NCI-H2171 (cell line): Measurements from ENCODE around the gene NLRP5.
"Not testable (repeated sequence)": the region's sequence is repeated elsewhere in the genome, so short reads cannot be mapped to it uniquely, and the experiment has no call there.

Experiments used
- DNase-seq: peaks from one replicate; lab custom pipeline; 2025; lab: John Stamatoyannopoulos, UW

The NLRP5 gene

DNA sequence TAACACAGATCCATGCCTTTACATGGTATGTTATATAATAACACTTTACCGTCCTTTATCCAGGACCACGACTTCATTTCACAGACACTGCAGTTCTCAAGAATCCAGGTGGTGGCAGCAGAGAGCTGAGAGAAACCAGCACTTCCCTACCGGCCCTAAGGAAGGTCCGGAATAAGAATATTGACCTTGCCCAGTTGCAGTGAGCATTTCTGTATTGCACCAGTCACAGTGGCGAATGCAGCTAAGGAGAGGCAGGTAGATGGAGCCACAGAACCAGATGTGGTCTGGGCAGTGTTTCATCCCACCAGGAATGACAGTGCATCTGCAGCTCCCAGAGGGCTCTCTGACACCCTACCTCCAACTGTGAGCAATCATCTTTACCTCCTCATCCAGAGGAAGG is 89.9 kb downstream of the NLRP5 start:
- no peak for DNase-seq

DNA sequence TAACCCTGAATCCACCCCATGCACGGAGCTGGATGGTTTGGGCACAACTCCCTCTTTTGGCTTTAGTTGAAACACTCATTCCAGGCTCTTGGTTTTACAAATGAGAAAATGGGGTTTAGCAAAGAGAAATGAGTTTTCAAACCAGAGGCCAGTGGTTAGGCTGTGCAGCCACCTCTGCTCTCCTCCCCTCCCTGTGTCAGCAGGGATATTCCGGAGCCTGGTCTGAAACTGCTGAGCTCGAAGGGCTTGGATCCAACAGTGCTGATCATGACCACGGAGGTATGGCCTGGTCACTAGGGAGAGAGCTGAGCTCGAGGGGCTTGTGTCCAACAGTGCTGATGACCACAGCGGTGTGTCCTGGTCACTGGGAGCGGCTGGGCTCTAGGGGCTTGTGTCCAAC is 93.0 kb downstream of the NLRP5 start:
- no peak for DNase-seq

DNA sequence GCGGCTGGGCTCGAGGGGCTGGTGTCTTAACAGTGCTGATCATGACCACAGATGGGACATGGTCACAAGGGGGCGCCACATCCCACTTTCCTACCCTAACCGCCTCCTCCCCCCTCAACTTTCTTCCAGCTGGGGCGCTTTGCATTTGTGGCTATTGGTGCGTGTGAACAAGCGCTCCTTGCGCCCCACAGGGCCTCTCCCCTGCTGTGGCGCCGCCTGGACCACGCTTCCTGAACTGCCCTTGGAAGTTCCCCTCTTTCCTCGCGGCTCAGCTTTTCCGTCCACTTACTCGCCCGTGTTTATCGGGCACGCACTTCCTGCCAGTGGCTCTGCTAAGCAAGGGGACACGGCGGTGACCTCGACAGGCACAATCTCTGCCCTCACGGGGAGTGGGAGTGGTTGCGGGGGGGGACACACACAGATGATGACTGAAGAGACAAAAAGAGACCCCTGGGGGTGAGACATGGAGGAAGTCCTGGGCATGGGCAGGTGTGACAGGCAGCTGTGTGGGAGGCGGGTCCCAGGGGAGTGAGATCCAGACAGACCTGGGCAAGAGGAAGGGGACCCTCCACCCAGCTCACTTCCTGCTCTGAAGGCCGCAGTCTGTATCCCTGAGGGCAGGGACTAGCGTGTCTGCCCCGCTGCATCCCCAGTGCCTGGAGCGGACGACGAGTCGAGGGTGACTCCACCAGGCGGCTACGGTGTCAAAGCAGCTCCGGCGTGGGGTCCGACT is 94.3 kb downstream of the NLRP5 start:
- DNase-seq: no peak

DNA sequence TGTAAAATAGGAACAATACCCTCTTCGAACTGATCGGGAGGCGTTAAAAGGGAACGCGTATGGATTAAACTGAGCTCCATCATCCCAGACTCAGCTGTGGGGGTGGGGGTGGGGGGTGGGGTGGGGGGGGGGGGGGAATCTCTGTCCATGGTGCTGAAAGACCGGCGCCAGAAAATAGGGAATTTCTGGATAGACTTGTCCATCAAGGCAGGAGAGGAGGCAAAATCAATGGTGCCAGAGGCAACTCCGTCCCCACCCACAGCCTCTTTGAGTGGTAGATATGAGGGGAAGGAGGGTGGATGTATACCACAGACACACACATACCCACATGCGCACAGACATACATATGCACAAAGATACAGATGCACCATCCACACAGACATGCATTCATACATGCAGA is 97.1 kb downstream of the NLRP5 start:
- DNase-seq: no peak

DNA sequence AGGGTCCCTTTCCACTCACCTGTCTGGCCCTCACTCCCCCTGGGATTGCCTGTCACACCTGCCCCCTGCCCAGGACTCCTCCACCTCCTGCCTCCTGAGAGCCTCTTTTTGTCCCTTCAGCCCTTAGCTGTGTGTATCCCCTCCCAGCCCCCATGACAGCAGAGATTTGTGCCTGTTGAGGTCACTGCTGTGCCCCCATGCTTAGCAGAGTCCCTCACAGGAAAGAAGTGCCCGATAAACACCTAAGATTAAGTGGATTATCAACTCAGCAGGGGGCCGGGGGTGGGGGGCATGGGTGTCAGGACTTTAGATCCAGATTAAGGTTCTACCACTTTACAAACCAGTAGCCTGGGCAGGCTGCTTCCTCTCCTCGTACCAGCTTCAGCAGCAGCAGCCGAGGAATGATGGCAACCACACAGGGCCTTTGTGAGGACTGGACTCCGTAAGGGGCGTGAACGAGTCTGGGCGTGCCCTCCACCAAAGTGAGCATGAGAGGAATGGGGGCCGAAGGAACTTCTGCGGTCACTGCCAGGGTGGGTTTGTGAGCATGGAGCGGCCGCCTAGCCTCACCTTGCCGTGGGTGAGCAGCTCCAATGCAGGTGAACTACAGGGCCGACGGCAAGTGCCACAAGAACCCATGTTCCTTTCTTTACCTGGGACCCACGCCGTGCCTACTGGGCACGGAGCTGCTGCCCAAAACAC is 98.4 kb downstream of the NLRP5 start:
- no peak for DNase-seq

DNA sequence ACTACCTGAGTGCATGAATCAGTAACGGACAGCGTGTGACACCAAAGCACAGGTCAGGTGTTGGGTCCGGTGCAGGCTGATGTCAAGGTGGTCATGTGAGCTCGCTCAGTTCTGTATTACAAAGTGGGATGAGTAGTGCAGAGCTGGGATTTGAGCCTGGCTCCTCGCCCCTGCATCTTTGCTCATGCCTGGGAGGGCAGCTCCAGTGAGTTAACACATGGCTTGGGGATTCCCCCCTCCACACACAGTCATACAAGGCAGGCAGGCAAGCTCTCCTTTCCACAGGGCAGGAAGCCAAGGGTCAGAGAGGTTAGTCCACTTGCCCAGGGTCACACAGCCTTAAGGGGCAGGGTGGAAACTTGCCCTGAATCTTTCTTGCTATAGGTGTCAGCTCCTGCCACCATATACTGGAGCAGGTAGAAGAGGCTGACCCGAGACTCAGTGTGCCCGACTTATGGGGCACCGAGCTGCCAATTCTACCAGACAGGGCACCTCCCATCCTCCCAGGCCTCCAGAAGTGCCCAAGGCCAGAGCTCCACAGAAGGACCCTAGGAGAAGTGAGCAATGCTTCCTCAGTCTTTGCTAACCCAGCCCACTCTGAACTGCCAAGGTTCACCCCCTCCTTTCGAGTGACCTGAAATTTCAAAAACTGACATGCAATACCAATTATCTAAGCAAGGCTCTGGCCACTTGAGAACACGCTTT is 99.1 kb downstream of the NLRP5 start:
- no peak for DNase-seq

DNA sequence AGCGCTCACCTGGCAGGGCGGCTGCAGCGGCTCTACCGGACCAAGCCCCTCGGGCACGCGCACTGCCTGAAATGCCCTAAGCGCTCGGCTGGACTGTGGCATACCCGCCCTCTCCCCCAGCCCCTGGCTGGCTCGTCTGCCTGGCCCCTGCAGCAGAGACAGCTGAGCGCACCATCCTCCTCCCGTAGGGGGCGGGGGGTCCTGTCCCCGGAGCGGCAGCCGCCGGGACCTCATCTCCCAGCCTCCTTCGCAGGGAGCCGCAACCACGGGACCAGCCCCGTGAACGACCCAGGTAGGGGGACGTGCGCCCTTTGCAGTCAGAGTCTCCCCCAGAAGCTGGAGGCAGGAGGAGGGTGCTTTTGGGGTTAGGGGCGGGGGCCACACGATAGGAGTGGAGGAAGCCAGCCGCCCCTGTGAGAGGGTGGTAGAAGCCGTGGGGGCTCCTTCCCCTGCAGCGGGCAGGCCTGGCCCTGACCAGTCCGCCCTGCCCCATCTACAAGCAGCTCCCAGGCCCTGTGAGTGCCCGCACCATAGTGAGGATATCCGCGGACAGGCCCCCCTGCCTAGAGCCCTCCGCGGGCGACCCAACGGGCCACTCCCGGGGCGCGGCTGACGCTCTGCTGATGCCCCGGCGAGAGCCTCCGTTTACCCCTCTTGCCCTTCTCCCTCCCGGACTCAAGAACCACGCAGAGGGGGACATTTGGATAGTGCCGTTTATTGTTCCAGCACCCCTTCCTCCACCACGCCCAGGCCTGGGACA is 100.3 kb downstream of the NLRP5 start:
- no peak for DNase-seq

DNA sequence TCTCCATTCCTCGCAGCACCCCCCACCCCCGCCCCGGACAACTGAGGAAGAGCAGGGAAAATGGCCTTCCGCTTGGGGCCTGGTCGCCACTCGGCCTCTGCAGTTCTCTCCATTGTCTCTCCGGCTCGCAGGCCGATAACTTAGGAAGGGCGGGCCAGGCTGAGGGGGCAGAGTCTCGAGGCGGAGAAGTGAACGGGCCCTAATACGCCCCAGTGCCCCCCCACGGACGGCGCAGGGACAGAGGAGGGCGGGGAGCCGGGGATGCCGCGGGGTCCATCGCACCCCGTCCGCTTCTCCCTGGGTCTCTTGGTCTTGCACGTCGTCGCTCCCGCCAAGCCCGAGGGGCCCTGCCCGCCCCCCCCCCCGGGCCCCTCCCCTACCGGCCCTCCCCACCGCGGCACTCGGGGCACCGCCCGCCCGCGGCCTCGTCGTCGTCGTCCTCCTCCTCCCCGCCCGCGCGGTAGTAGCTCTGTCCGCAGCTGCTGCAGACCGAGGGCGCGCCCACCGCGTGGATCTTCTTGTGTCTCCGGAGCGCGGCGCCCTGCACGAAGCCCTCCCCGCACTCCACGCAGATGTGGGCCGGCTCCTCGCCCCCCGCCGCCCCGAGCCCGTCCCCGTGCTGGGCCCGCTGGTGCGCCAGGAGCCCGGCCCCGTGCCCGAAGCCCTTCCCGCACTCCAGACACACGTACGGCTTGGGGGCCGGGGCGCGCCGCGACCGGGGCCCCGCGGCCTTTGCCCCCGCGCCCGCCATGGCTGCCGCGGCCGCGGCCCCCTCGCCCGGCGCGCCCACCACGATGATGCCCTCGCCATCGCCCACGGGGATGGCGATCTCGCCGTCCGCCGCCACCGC is 101.3 kb downstream of the NLRP5 start:
- DNase-seq: no peak

DNA sequence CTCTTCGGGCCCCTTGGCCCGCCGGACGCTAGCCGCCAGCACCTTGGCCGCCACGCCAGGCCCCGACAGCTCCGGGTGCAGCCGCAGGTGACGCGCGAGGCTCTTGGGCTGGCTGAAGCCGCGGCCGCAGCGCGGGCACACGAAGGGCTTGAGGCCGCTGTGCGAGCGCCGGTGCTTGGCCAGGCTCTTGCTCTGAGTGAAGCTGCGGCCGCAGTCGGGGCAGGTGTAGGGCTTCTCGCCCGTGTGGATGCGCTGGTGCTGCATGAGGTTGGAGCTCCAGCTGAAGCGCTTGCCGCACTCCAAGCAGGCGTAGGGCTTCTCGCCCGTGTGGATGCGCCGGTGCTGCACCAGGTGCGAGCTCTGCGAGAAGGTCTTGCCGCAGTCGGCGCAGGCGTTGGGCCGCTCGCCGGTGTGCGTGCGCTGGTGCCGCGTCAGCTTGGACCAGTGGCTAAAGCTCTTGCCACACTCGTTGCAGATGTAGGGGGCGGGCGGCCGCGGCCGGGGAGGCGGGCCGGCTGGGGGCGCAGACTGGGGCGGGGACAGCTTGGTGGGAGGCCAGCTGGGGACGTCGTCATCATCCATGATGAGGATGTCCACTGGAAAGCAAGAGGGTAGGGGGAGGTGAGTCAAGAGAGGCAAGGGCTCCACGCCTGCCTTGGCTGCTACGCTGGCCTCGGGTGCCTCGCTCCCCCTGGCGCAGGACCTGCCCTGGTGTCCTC is 102.1 kb downstream of the NLRP5 start:
- no peak for DNase-seq

DNA sequence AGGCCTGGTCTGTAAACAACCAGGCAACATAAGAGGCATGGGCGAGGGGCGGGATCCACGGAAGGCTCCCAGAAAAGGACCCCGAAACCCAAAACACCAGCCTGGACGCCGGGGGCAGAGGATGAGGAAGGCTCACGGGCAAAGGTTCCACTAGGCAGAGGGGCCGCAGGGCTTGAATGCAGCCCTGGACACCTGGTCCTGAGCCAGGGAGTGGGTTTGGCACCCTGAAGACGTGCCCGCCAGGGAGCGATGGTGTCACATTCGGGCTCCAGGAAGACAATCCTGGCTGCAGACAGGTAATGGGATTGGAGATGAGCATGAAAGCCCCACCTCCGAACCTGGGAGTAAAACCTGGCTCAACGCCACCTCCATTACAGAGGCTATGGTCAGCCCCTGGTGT is 102.8 kb downstream of the NLRP5 start:
- DNase-seq: no peak

DNA sequence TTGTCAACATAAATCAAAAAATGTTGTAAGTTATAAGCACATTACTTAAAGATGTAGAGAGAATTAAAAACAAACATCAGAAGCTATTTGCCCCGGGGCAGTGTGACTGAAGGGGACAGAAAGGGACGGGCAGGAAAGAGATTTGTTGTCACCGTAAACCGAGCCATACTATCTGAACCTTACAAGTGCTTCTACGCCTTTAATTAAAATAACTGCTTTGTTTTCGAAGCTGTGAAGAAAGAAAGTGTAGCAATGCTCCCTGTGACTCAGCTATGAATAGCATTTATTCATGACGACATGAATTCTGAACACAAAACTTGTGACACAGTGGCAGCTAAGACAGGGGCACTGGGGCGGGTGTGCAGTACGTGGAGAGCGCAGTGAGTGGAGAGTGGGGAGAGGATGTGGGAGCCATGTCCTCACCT is 104.5 kb downstream of the NLRP5 start:
- no peak for DNase-seq

DNA sequence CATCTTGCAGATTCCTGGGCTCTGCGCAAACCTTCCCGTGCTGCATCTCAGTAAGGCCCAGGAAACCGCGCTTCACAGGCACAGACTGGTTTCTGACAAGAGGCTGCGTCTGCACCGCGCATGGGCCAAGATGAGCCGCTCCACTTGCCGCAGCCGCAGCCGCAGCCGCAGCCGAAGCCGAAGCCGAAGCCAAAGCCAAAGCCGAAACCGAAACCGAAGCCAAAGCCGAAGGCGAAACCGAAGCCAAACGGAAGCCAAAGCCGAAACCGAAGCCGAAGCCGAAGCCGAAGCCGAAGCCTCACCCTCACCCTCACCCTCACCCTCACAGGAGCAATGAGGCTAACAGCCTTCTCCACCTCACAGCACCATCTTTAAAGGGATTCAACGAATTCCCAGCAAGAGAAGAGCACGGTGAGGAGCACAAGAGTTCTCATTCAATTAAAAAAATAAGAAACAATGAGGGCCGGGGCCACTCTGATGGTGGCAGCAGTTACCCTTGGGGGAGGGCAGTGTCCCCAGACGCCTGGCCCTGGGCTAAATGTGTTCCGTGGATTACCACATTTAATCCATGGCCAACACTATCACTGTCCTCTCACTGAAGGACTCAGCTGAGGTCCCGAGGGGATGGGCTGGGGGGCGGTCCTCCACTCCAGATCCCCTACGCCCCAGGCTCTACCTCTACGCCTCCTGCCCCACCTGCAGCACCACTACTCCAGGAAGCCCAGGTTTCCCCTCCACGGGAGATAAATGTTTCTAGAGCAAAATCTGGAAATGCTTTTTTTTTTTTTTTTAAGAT is 105.4 kb downstream of the NLRP5 start:
- DNase-seq: no peak

DNA sequence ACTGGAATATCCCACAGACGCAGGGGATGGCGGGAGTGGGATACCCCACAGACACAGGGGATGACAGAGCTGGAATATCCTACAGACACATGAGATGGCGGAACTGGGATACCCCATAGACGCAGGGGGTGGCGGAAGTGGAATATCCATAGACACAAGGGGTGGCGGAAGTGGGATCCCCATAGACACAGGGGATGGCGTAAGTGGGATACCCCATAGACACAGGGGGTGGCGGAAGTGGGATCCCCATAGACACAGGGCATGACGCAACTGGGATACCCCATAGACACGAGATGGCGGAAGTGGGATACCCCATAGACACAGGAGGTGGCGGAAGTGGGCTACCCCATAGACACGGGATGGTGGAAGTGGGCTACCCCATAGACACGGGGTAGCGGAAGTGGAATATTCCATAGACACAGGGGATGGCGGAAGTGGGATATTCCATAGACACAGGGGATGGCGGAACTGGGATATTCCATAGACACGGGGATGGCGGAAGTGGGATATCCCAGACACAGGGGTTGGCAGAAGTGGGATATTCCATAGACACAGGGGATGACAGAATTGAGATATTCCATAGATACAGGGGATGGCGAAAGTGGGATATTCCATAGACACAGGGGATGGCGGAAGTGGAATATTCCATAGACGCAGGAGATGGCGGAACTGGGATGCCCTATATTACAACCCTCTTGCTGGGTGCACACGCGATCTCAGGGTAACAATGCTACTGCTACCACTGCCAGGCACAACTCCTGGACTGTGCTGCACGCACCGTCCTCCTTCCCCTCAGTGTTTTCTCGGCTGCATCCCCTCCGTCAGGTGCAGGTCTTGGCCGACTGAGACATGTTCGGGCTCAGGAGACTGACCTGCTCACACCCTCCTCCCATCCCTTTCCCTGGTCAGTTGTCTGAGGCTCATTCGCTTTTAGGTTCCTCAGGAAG is 106.4 kb downstream of the NLRP5 start:
- DNase-seq: no peak

DNA sequence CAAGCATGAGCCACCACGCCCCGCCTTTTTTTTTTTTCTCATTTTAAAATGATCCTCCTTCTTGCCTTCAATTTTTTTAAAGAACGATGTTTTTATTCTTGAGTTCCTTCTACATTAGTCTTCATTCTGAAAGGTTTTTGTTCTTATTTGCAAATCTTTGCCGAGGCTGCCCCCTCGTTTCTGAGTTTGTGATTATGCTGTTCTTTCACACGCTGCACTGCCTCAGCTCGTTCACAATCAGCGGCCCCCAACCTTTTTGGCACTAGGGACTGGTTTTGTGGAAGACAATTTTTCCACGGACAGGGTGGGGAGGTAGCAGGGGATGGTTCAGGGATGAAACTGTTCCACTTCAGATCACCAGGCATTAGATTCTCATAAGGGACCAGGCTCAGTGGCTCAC is 107.9 kb downstream of the NLRP5 start:
- DNase-seq: no peak

DNA sequence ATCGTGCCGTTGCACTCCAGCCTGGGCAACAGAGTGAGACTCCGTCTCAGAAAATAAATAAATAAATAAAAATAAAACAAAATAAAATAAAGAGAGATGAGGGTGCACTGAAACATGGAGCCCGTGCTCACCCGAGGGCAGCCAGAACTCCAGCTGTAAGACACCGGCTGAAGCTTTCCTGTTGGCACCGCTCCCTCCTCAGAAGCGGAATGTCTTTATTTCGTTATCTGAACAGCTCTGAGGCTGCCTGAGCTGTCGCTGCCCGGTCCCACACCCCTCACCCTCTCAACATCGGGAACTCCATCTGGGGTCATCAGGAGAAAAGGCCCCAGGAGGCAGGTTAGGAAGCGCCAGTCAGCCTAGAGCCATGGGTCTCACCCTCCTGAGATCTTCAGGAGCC is 110.1 kb downstream of the NLRP5 start:
- no peak for DNase-seq

DNA sequence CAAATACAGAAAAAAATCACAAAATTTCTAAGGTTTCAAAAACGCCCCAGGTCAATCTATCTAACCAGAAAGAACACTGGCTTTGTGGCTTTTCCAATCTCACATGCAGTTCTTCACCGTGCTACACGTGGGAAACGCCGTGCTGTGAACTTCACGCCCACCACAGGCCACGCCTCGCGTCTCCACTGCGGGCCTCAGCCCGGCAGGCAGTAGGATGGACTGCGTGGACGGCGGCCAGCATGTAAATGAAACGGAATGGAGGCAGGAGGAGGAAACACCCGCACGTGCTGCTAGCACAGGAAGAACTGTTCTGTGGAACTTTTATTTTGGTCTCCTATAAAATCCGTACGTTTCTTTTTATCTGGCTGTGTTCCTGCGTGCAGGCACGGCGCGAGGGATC is 110.7 kb downstream of the NLRP5 start:
- DNase-seq: no peak

DNA sequence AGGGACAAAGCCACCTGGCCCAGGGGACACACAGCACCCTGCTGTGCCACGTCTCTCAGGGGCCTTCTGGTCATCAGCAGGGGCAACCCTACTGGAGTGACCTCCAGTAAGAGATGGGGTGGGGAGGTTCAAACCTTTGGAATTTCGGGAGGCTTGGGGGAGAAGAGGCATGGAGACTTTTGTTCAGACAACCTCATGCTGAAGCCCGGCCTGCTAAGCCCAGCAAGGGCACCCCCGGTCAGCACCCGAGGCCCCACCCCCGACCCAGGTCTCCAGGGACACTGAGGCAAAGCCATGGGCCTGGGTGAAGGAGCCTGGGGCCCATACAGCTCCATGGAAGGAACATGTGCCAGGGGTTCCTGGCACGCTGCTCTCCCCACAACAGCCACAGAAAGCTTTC is 111.2 kb downstream of the NLRP5 start:
- DNase-seq: no peak

DNA sequence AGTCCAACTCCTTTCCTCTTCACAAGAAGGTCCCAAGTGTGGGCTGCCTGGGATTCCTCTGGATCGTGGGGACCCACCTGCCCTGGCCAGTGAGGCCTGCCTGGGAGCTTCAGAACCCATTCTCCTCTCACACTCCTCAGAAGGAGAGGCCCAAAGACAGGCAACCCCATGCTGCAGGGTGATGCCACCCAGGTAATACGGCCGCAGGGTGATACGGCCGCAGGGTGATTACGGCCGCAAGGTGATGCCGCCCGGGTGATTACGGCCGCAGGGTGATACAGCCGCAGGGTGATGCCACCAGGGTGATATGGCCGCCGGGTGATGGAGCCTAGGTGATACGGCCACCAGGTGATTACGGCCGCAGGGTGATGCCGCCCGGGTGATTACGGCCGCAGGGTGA is 111.7 kb downstream of the NLRP5 start:
- DNase-seq: not testable (repeated sequence)
